ENCODE data around the gene PRKAR1B. TPM values are rescaled to one million over a fixed set of nuclear protein-coding genes. Genes with fewer than 3 reads are reported as not detected.

PRKAR1B gene
- total RNA-seq, 2 donors from 2014 or later = 15.1 to 15.9 TPM

DNA sequence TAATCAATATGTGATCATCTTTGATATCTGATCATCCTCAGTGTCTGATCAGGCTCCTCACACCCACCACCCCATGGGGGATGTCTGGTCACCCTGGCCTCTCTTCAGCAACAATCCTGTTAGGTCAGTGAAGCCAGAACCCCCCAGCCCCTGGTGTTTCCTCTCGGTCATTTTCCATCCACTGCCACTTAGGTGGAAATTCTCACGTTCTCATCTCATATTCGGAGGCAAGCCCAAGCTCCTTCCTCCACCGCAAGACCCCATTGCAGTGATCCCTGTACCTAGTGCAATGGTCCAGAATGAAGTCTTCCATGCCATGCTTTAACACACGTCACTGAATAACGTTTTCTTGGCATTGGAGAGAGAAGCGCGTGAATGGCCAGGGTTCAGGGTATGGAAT, 103.6 kb downstream of the PRKAR1B start:
- H3K27ac ChIP-seq = no peak overlapping the region
- no peak overlapping the region for H3K4me3 ChIP-seq
- TF ChIP-seq, protein P1, sequence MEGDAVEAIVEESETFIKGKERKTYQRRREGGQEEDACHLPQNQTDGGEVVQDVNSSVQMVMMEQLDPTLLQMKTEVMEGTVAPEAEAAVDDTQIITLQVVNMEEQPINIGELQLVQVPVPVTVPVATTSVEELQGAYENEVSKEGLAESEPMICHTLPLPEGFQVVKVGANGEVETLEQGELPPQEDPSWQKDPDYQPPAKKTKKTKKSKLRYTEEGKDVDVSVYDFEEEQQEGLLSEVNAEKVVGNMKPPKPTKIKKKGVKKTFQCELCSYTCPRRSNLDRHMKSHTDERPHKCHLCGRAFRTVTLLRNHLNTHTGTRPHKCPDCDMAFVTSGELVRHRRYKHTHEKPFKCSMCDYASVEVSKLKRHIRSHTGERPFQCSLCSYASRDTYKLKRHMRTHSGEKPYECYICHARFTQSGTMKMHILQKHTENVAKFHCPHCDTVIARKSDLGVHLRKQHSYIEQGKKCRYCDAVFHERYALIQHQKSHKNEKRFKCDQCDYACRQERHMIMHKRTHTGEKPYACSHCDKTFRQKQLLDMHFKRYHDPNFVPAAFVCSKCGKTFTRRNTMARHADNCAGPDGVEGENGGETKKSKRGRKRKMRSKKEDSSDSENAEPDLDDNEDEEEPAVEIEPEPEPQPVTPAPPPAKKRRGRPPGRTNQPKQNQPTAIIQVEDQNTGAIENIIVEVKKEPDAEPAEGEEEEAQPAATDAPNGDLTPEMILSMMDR (IDR thresholded peaks at IDR 0.05) = no peak
- no peaks in the 10 kb centered on the region for H3K27me3 ChIP-seq
- peaks cover 6 to 35% of the 10 kb centered on the region in 2 donors for H3K9me3 ChIP-seq
- DNase-seq (ENCODE audit: low spot score) = no peak
- no peaks in the 10 kb centered on the region for H3K36me3 ChIP-seq
- H3K4me1 ChIP-seq = no peaks in the 10 kb centered on the region

DNA sequence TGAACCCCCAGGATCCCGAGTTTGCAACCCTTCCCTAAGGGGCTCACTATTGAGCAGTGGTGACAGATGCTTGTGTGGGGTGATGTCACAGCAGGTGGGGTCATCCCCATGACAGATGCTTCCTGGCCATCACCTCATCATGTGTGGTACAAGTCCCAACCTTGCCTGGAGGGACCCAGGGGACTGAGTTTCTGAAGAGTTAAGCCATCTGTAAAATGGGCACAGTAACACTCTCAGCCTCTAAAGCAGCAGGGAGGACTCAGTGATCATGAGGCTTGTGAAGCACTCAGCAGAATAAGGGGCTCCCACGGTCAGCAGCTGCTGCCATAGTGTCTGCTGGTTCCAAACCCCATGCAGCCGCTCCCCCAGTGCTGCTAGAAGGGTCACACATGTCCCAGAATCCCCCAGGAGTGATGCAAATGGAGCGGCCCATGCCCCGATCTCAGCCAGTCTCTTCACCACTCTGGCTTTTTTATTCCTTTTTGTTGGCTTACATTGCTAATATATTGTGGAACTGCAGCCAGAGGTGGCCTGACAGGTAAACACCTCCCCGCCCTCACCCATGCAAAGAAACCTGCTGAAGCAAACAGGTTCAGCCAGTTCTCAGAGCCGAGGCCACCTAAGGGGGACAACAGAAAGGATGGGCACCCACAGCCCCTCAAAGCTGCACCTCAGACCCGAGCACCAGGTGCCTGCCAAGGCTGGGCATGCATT, 105.4 kb downstream of the PRKAR1B start:
- Histone ChIP-seq H3K27me3 (no peaks in the 10 kb centered on the region), H3K4me3 (no peak overlapping the region), H3K9me3 (peaks cover 6 to 35% of the 10 kb centered on the region in 2 donors), H3K4me1 (no peaks in the 10 kb centered on the region), H3K36me3 (no peaks in the 10 kb centered on the region), H3K27ac (no peak overlapping the region)
- DNase-seq (ENCODE audit: low spot score) = no peak
- TF ChIP-seq, protein P1 (IDR thresholded peaks at IDR 0.05) = no peak

DNA sequence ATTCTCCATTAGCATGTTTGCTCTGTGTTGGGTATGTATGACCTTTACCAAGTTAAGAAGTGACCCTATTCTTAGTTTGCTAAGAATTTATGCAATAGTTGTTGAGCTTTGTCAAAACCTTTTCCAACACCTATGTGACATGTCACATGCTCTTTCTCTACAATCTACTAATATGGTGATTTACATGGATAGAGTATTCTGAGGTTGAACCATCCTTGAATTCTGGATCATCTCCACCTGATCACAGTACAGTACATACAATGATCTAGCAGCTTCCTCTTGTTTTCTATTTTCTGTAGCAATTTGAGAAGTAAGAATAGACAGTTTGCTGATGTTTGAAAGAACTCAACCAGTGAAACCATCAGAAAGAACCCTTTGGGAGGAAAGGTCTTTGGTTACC, 106.2 kb downstream of the PRKAR1B start:
- H3K4me1 ChIP-seq = no peaks in the 10 kb centered on the region
- DNase-seq (ENCODE audit: low spot score) = no peak
- peaks cover 6 to 30% of the 10 kb centered on the region in 2 donors for H3K9me3 ChIP-seq
- TF ChIP-seq, protein P1 (IDR thresholded peaks at IDR 0.05) = no peak
- no peaks in the 10 kb centered on the region for H3K27me3 ChIP-seq
- no peaks in the 10 kb centered on the region for H3K36me3 ChIP-seq
- H3K27ac ChIP-seq = no peak overlapping the region
- H3K4me3 ChIP-seq = no peak overlapping the region

DNA sequence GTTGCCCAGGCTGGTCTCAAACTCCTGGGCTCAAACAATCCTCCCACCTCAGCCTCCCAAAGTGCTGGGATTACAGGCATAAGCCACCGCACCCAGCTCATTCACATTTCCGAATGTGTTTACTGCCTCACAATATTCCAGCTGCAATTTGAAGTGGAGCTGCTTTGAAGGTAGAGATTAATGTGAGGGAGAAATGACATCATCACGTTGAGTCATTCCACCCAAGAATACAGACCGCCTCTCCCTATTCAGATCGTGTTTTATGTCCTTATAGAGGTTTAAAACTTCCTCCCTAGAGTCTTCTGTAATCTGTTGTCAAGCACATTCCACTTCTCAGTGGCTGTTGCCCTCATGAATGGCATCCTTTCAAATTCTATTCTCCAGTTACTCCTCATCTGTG, 107.0 kb downstream of the PRKAR1B start:
- H3K4me1 ChIP-seq = no peaks in the 10 kb centered on the region
- no peak overlapping the region for H3K4me3 ChIP-seq
- peaks cover under 1 to 21% of the 10 kb centered on the region in 2 donors for H3K9me3 ChIP-seq
- no peak overlapping the region for H3K27ac ChIP-seq
- H3K36me3 ChIP-seq = no peaks in the 10 kb centered on the region
- TF ChIP-seq, protein P1 (IDR thresholded peaks at IDR 0.05) = no peak
- no peaks in the 10 kb centered on the region for H3K27me3 ChIP-seq
- no peak for DNase-seq (ENCODE audit: low spot score)

DNA sequence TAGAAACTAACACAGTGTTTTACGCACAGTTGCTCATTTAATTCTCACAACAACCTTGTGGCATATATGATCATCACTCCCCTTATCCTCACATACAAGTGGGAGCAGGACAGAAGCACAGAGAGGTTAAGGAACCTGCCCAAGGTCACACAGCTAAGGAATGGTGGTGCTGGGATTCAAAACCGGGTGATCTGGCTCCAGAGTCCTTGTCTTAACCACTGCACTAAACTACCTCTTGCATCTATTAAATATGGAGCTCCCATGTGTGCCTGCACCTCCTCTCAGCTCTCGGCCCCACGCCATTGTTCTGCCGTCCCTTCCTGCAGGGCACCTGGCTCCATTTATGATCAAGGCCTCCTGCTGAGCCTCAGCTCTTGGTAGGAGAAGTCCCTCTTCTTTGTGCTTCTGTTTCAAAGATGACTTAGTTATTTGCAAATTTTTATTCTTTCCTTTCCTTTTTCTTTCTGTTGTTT, 107.7 kb downstream of the PRKAR1B start:
- no peak for DNase-seq (ENCODE audit: low spot score)
- no peak overlapping the region for H3K27ac ChIP-seq
- TF ChIP-seq, protein P1 (IDR thresholded peaks at IDR 0.05) = no peak
- peaks cover 0 to 15% of the 10 kb centered on the region in 2 donors for H3K9me3 ChIP-seq
- H3K36me3 ChIP-seq = no peaks in the 10 kb centered on the region
- no peaks in the 10 kb centered on the region for H3K27me3 ChIP-seq
- H3K4me3 ChIP-seq = no peak overlapping the region
- no peaks in the 10 kb centered on the region for H3K4me1 ChIP-seq
